Body of pancreas (tissue), 4 donors: ENCODE data around the gene PRMT2.

Experiments
- POLR2A ChIP-seq, 3 donors: fragments of 450-650 bp; IDR thresholded peaks; one replicate each; pipeline ENCODE4 v1.6.1; 2016; ENCODE audit warnings: antibody characterized with exemption in 3 of 3, mild to moderate bottlenecking in 2 of 3
- TF ChIP-seq, protein P1 (sequence below), 7 experiments: fragments of 450-650 bp in 4 of 7; fragments of 200-600 bp in 3 of 7; sonication (generic) in 3 of 7; IDR thresholded peaks; one replicate each; pipeline ENCODE4 v1.5.1; 2016 to 2019; ENCODE audit warnings: antibody characterized with exemption in 7 of 7

DNA sequence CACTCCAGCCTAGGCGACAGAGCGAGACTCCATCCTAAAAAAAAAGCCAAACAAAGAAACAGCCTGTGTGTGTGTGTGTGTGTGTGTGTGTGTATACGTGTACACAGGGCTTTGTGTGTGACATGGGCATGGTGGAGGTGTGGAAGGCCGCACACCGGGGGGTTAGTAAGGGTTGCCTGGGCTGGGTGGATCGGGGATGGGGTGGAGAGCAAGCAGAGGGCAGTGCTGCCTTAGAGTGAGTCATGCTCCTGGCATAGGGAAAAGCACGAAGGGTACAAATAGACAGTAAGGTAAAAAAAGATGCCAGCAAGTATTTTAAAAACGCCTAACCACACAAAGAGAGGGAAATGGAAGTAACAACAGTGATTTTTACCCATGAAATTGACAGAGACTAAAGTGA, 6.2 kb downstream of the PRMT2 start:
- TF ChIP-seq, protein P1, sequence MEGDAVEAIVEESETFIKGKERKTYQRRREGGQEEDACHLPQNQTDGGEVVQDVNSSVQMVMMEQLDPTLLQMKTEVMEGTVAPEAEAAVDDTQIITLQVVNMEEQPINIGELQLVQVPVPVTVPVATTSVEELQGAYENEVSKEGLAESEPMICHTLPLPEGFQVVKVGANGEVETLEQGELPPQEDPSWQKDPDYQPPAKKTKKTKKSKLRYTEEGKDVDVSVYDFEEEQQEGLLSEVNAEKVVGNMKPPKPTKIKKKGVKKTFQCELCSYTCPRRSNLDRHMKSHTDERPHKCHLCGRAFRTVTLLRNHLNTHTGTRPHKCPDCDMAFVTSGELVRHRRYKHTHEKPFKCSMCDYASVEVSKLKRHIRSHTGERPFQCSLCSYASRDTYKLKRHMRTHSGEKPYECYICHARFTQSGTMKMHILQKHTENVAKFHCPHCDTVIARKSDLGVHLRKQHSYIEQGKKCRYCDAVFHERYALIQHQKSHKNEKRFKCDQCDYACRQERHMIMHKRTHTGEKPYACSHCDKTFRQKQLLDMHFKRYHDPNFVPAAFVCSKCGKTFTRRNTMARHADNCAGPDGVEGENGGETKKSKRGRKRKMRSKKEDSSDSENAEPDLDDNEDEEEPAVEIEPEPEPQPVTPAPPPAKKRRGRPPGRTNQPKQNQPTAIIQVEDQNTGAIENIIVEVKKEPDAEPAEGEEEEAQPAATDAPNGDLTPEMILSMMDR (IDR thresholded peaks at IDR 0.05) = no peak
- TF ChIP-seq POLR2A (IDR thresholded peaks at IDR 0.05) = no peak
